Skeletal muscle tissue (tissue), 4 donors: ENCODE measurements around the gene LRRC27. TPM values are rescaled to one million over a fixed set of nuclear protein-coding genes. Genes with fewer than 3 reads are reported as not detected.
A peak's percentile ranks its signal among the peaks of the same experiment; 100 is the strongest.

ENCODE experiments used
- H3K27ac ChIP-seq: one replicate; pipeline ENCODE4 v1.7.0; 2013; ENCODE audit warnings: mild to moderate bottlenecking, low read depth, low read length, inconsistent platforms
- H3K27me3 ChIP-seq, 3 donors: one replicate each; pipeline ENCODE4 v1.7.0; 2013; ENCODE audit warnings: low read length in 3 of 3; ENCODE audit not compliant: control insufficient read depth in 3 of 3, insufficient read depth in 3 of 3
- H3K36me3 ChIP-seq, 3 donors: one replicate each; pipeline ENCODE4 v1.7.0; 2013; ENCODE audit warnings: low read length in 3 of 3; ENCODE audit not compliant: control insufficient read depth in 3 of 3, insufficient read depth in 3 of 3
- H3K4me1 ChIP-seq, 3 donors: one replicate each; pipeline ENCODE4 v1.7.0; 2013; ENCODE audit warnings: low read length in 3 of 3, mild to moderate bottlenecking in 3 of 3; ENCODE audit not compliant: control insufficient read depth in 3 of 3, insufficient read depth in 3 of 3
- H3K4me3 ChIP-seq, 3 donors: one replicate each; pipeline ENCODE4 v1.7.0; 2013; ENCODE audit warnings: low read length in 3 of 3
- H3K9ac ChIP-seq, 3 donors: one replicate each; pipeline ENCODE4 v1.7.0; 2013; ENCODE audit warnings: low read length in 3 of 3, mild to moderate bottlenecking in 3 of 3, moderate library complexity in 2 of 3, low read depth in 1 of 3
- H3K9me3 ChIP-seq, 3 donors: one replicate each; pipeline ENCODE4 v1.7.0; 2013; ENCODE audit warnings: low read length in 3 of 3; ENCODE audit not compliant: control insufficient read depth in 3 of 3
- total RNA-seq: library from RNA; depleted of rRNA; stranded (reverse); fragments of >200 nt; gene quantifications from one replicate; pipeline ENCODE4 v1.2.3, GENCODE V29; 2014
- donor health status: Osteomylitis.

The LRRC27 gene
- 2.6 TPM for total RNA-seq

- H3K4me1 ChIP-seq: peaks cover 21 to 41% (median 22%) of the 10 kb centered on the region in 3 donors
- peak within 1 kb of the TSS; percentile 95 to 96 (median 95) for H3K4me3 ChIP-seq
- peak within 1 kb of the TSS; percentile 68 for H3K27ac ChIP-seq
- H3K9ac ChIP-seq: peak within 1 kb of the TSS; percentile 81 to 93 (median 92)
- no peaks in the 10 kb centered on the region for H3K9me3 ChIP-seq
- no peaks in the 10 kb centered on the region for H3K27me3 ChIP-seq
- peaks cover 0 to 5% (median 2%) of the 10 kb centered on the region in 3 donors for H3K36me3 ChIP-seq
Measured at GRCh38 chr10:132331601-132332432, at the start of gene LRRC27. Gene LRRC27 (plus strand): TSS chr10:132332193. CDS start chr10:132333525, 1,332 bp downstream.

DNA sequence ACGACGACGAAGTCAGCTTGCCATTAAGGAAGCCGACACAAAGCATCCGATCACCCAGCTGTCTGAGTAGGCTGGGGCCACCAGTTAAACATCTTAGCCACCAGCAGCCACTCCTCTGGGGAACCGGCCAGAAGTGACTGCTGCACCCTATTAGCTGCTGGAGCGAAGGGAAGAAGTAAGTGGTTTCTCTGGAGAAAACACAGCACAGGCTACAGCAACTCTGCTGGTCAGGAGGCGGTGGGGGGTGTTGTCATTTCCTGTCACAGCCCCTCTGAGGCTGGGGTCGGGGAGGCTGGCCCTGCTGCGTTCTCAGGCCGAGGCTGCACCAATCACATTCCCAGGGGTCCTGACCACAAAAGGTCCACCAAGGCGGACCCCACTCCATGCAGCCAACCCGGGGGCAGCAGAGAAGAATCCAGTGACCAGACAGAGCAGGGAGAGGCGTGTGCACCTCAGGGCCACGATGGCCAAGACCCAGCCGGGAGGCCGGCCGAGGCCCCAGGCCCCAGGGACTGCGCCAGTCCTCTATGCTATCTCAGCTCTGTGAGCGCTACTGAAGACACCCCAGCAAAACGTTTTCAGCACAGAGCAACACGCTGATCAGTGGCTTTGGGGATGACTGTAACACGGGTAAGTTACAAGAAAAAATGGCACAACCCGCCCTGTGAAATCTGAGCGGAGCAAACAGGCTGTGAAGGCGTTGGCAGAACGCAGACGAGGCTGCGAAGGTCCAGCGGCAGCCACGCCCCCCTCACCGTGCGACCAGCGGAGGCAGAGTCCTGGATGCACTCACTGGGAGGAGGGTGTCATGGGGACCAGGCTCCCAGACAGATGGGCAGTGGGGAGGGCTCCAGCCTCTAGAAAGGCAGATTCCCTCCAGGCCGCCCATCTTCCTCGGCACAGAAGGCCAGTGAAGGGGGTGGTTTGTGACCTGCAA is 49.1 kb upstream of the LRRC27 start:
- no peaks in the 10 kb centered on the region for H3K36me3 ChIP-seq
- H3K27me3 ChIP-seq: peaks cover 10 to 45% (median 34%) of the 10 kb centered on the region in 3 donors
- H3K4me3 ChIP-seq: no peak overlapping the region
- no peaks in the 10 kb centered on the region for H3K9me3 ChIP-seq
- H3K27ac ChIP-seq: no peak overlapping the region
- peak overlapping the region in 1 of 3 donors; percentile 3 for H3K9ac ChIP-seq
- H3K4me1 ChIP-seq: peaks cover 8 to 16% (median 12%) of the 10 kb centered on the region in 3 donors

- Histone ChIP-seq H3K36me3 (no peaks in the 10 kb centered on the region), H3K27me3 (peaks cover 8 to 42% (median 34%) of the 10 kb centered on the region in 3 donors), H3K9me3 (peaks cover 0 to 3% (median 0%) of the 10 kb centered on the region in 3 donors), H3K4me3 (no peak overlapping the region), H3K27ac (no peak overlapping the region), H3K9ac (no peak overlapping the region), H3K4me1 (peaks cover 8 to 16% (median 12%) of the 10 kb centered on the region in 3 donors)
Measured at GRCh38 chr10:132283604-132284382, 48.2 kb upstream of the LRRC27 start.

- Histone ChIP-seq H3K36me3 (no peaks in the 10 kb centered on the region), H3K4me3 (no peak overlapping the region), H3K9me3 (peaks cover 0 to 10% (median 0%) of the 10 kb centered on the region in 3 donors), H3K27me3 (peaks cover 3 to 13% (median 4%) of the 10 kb centered on the region in 3 donors), H3K4me1 (peaks cover 4 to 10% (median 5%) of the 10 kb centered on the region in 3 donors), H3K9ac (no peak overlapping the region), H3K27ac (no peak overlapping the region)
Measured at GRCh38 chr10:132289439-132289838, 42.6 kb upstream of the LRRC27 start.

- Histone ChIP-seq H3K4me3 (no peak overlapping the region), H3K9me3 (peaks cover 0 to 10% (median 0%) of the 10 kb centered on the region in 3 donors), H3K4me1 (peaks cover 4 to 10% (median 5%) of the 10 kb centered on the region in 3 donors), H3K27ac (no peak overlapping the region), H3K36me3 (no peaks in the 10 kb centered on the region), H3K9ac (no peak overlapping the region), H3K27me3 (peaks cover under 1 to 13% (median 6%) of the 10 kb centered on the region in 3 donors)
Measured at GRCh38 chr10:132290631-132291030, 41.4 kb upstream of the LRRC27 start.

DNA sequence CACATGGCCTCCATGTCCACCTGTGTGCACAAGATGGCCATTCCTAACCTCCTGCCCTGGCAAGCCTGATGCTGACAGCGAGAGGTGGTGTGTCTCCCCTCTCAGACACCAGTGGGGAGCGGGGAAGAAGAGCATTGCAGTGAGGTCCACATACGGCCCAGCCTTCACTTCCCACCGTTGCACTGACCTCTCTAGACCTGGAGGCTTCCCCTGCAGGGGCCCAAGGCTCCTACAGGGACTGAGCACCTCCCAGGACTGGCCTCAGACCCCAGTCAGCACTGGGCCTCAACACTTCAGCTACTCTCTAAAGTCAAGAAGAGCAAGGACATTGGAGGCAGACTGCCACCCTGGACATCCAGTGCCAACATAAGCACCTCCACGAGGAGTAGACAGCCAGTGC is 40.2 kb upstream of the LRRC27 start:
- H3K4me1 ChIP-seq: peaks cover 4 to 10% (median 5%) of the 10 kb centered on the region in 3 donors
- no peak overlapping the region for H3K27ac ChIP-seq
- H3K4me3 ChIP-seq: no peak overlapping the region
- no peaks in the 10 kb centered on the region for H3K36me3 ChIP-seq
- peaks cover 0 to 10% (median 0%) of the 10 kb centered on the region in 3 donors for H3K9me3 ChIP-seq
- no peak overlapping the region for H3K9ac ChIP-seq
- H3K27me3 ChIP-seq: peaks cover 0 to 14% (median 6%) of the 10 kb centered on the region in 3 donors

DNA sequence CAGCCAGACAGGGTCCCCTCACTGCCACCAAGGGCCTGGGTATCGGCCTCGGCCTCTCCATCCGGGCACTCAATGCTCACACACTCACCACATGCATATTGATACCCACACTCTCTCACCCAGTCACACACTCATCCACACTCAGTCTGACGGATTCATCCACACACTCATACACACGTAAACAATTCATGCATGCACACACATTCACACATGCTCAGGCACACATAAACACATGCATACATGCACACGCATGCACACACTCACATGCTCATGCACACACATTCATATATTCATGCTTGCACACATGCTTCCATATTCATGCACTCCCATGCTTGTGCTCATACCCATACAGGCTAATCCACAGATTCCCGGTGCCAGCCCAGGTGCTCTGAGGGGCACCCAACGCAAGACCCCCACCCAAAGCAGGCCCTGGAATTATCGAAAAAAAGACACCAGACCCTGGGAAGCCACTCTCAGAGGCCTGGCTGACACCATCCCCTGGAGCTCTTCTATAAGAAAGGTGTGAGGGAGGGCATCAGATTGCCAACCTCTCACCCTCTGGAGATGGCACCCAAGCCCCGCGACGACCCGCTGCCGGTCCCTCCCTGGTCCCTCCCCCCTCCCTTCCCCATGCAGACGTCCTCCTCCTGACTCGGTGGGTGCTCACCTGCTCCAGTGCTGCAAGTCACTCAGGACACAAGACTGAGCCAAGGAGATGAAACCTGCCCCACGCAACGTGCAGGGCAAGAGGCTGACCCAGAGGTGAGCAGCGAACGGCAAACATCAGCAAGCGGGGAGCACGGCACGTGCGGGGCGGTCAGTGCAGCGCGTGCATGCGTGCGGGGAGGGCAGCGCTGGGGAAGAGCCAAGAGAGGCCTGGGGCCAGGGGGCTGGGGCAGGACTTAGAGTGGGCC is 39.4 kb upstream of the LRRC27 start:
- Histone ChIP-seq H3K9me3 (peaks cover 0 to 10% (median 0%) of the 10 kb centered on the region in 3 donors), H3K27ac (no peak overlapping the region), H3K9ac (no peak overlapping the region), H3K27me3 (peaks cover 0 to 15% (median 9%) of the 10 kb centered on the region in 3 donors), H3K4me1 (peaks cover 4 to 10% (median 5%) of the 10 kb centered on the region in 3 donors), H3K36me3 (no peaks in the 10 kb centered on the region), H3K4me3 (no peak overlapping the region)

DNA sequence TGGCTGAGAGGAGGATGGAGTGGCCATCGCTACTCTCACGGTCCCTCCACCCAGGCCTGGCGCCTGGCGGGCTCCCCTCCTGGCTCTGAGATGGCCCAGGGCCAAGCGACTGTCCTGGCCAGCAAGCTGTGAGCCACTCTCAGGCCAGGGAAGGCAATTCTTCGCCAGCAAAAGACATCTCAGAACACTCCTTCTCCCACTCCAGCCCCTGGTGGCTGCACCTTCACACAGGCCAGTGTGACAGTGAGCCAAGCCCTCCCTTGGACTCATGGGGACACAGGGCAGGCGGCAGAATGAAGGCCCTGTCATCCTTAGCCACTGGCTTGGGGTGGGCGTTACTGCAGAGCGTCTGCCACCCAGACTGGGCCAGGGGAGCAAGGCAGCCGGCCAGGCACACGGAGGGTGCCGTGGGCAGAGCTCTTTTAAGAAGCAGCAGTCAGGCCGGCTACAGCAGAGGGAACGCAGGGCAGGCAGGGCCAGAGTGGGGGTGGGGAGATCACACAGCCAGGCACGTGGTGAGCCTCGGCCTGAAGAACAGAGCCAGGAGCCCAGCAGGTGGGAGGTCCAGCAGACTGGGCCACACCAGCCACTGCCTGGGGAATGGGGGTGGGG is 38.7 kb upstream of the LRRC27 start:
- peaks cover 4 to 10% (median 5%) of the 10 kb centered on the region in 3 donors for H3K4me1 ChIP-seq
- no peak overlapping the region for H3K27ac ChIP-seq
- H3K9me3 ChIP-seq: peaks cover 0 to 7% (median 0%) of the 10 kb centered on the region in 3 donors
- no peaks in the 10 kb centered on the region for H3K36me3 ChIP-seq
- peaks cover 0 to 15% (median 9%) of the 10 kb centered on the region in 3 donors for H3K27me3 ChIP-seq
- H3K9ac ChIP-seq: no peak overlapping the region
- no peak overlapping the region for H3K4me3 ChIP-seq
